ENCODE measurements around the gene G6PD. TPM values are rescaled to one million over a fixed set of nuclear protein-coding genes. Genes with fewer than 3 reads are reported as not detected.
"Not testable (repeated sequence)": the region's sequence is repeated elsewhere in the genome, so short reads cannot be mapped to it uniquely, and the experiment has no call there.

The G6PD gene
- total RNA-seq, 1 experiment from 2014 or later, result 112 TPM

DNA sequence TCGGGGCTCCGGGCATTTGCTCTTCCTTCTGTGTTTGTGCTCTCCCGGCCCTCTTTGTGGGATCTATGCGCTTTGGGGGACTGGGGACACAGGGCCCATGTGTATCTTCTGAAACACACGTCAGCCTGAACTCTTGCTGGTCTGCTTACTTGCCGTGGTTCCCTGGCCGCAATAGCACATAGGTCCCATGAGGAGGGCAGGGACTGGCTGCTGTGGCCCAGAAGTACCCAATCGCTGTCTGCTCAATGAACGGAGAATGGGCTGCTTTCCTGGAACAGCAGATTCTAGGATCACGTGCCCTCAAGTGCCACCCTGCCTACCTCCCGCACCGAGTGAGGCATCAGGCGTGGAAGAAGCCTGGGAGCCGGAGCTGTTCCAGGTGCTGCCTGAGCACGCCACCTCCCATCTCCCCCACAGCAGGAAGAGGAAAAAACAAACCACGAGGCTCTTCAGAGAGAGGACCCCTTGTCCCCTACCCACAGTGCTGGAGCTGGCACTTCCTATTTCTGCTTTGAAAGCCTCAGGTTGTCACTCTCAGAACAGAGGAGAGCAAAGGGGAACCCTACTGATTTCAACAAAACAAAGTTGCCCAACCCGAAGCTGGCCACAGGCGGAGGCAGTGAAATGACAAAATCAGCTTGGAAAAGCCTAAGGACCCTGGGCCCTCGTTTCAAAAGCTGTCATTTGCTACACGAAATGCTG is 3.8 kb downstream of the G6PD start:
- DNase-seq (ENCODE audit: low spot score), result no peak

DNA sequence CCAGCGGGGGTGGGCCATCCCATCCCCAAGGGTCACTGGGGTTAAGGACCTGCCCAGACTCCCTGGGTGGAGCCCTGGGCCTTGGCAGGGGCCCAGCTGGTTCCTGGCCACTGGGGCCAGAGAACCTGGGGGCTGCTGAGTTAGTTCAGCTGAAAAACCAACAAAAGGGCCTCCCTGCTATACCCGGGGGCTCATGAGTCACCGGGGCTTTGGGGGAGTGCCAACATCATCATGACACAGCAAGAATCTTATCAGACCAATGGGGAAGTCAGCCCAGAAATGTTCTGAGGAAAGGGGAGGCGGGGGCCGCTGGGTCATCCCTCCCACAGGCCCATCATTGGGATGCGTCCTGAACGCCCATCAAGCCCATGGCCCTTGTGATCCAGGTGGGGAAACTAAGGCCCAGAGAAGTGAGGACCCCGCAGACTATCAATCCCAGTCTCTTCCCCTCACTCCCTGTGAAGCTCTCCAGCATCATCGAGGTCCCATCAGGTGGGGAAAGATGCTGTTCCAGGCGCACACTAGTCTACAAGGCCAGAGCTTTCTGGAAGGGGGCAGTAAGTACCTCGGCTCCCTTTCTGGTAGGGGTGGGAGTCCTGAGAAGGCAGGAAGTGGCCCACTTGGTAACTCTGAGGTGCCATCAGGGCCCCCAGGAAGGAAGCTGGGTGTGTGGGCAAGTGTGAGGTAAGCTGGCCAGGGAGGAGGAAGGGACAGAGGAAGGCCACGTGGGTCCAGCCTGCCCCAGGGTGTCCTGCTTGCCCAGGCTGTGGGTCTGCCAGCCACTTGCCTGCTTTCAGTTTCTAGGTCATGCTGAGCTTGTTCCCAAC is 4.5 kb downstream of the G6PD start:
- peak; percentile 97 for DNase-seq (ENCODE audit: low spot score)

DNA sequence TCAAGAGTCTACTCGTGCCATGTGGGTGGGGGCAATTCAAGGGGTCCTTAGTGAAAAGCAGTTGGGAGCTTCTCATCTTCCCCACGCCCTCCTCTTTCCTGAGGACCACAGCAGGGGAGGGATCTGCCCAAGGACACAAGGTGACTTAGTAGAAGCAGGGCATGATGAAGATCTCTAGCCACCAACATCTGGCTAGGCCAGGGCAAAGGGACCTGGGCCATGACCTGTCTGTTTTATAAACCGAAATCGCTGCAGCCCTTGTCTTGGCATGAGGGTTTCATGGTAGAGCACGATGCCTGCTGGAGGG is 5.1 kb downstream of the G6PD start:
- DNase-seq (ENCODE audit: low spot score), result no peak

DNA sequence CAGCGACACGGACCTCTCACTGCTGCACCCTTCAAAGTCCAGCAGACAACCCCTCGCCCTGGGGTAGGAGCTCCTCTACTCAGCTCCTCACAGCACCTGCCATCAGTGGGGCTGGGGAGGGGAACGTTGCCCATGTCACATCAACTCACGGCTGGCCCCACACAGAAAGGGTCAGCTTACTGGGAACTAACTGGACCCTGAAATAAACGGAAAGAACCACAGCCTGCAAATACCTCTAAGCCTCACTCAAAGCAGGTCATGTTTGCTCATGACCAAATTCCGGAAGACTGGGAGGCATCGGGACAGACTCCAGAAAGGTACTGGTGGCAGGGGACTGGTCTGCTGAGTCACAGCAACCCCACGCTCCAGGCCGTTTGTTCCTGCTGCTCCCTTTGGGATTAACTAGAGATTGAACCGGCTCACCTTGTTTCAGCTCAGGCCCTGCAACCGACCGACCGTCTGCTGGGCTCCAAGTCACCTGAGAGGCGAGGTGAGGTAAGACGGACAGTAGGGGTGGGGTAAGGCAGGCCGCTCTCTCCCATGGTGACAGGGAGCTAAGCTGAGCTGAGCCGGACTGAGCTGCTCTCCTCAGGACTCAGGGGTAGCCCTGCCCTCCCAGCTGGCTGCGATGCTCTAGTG is 5.6 kb downstream of the G6PD start:
- DNase-seq (ENCODE audit: low spot score), result peak; percentile 81

DNA sequence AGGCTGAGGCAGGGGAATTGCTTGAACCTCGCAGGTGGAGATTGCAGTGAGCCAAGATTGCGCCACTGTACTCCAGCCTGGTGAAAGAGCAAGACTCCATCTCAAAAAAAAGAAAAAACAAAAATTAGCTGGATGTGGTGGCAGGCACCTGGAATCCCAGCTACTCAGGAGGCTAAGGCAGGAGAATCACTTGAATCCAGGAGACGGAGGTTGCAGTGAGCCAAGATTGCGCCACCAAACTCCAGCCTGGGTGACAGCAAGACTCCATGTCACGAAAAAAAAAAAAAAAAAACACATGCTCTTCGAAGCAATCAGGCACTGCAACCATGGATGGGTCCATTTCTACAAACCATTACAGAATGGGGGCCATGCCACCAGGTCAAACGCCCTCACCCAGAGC is 6.3 kb downstream of the G6PD start:
- DNase-seq (ENCODE audit: low spot score), result not testable (repeated sequence)

DNA sequence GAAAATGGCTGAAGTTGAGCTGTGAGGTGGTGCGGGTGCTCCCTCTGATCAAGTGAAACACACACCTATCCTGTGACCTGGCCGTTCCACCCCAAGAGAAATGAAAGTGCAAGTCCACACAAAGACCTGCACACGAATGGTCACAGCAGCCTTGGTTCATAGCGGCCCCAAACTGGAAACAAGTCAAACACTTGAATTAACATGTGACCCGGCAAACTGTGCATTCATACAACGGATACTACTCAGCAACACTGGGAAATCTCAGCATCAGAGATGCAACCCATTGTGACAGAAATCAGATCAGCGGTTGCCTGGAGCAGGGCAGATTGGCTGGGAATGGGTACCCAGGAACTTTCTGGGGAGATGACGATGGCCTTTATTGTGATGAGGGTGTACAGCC is 7.6 kb downstream of the G6PD start:
- DNase-seq (ENCODE audit: low spot score), result no peak

DNA sequence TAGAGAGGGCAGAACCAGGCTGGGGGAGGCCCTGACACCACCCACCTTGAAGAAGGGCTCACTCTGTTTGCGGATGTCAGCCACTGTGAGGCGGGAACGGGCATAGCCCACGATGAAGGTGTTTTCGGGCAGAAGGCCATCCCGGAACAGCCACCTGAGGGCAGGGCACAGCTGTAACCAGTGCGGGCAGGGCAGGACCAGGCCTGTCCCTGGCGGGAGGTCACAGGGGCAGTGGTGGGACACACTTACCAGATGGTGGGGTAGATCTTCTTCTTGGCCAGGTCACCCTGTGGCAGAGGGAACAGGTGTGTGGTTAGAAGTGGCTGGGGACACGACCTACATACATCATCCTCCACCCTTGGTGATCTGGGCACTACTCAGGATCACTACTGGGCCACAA is 10.8 kb downstream of the G6PD start:
- DNase-seq (ENCODE audit: low spot score), result no peak

DNA sequence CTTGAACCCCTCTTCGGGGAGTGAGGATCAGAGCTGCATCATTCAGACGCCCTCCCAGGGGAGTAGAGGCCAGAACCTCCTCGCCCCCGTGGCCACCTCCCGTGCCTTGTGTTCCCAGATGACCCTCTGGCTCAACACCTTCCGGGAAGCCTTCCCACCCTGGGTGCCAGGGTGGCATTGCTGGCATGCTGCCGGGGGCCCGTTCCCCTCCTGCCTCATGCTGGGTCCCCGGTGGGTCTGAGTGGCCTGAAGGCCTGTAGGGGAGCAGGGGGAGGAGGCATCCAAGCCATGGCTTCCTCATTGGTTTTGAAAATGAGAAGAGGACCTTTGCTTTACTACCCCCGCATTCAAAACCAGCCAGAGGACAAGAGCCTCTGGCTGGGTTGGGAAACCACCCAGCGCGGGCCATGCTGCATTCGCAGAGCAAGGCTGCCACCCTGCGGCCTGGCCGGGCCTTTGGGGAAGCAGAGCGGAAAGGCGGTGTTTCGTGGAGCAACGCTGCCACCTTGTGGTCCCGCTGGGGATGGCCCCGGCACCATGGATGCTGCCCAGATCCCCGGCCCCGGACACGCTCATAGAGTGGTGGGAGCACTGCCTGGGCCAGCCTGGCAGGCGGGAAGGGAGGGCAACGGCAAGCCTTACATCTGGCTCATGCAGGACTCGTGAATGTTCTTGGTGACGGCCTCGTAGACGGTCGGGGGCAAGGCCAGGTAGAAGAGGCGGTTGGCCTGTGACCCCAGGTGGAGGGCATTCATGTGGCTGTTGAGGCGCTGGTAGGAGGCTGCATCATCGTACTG is 11.9 kb downstream of the G6PD start:
- peak; percentile 76 for DNase-seq (ENCODE audit: low spot score)

DNA sequence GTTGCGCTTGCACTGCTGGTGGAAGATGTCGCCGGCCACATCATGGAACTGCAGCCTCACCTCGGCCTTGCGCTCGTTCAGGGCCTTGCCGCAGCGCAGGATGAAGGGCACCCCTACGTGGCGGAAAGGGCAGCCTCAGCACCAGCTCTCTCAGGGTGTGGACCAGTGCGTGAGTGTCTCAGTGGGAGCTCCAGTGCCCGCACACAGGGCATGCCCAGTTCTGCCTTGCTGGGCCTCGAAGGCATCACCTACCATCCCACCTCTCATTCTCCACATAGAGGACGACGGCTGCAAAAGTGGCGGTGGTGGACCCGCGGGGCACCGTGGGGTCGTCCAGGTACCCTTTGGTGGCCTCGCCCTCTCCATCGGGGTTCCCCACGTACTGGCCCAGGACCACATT is 14.0 kb downstream of the G6PD start:
- DNase-seq (ENCODE audit: low spot score), result no peak

DNA sequence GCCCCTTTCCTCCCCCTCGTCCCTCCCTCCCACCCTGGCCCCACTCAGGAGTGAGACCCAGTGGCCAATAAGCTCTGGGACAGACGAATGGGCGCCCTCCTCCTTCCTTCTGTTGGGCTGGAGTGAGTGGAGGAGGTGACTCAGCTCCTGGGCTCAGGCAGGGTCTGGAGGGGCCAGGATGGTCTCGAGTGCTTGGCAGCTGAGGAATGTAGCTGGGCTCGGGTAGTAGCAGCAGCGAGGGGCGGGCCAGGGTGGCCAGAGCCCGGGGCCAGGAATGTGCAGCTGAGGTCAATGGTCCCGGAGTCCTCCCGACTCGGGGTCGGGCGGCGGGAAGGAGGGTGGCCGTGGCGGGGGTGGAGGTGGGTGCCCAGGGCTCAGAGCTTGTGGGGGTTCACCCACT is 15.0 kb downstream of the G6PD start:
- DNase-seq (ENCODE audit: low spot score), result peak; percentile 86

DNA sequence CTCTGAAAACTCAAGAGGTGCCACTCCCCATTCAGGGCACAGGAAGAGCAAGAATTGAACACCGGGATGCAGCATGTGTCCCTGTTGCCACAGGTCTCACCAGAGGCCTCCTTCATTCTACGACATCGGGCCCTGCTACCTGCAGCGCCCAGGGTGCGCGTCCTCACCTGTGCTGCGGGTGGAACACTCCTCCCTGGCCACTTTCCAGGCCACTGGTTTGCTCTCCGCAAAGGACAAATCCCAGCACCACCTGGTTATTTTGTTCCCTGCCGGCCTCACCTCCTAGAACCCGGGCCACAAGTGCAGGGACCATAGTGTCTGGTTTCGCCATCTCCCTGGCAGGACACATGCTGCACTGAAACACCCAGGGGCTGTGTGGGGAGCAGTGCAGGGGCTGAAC is 16.4 kb downstream of the G6PD start:
- no peak for DNase-seq (ENCODE audit: low spot score)

DNA sequence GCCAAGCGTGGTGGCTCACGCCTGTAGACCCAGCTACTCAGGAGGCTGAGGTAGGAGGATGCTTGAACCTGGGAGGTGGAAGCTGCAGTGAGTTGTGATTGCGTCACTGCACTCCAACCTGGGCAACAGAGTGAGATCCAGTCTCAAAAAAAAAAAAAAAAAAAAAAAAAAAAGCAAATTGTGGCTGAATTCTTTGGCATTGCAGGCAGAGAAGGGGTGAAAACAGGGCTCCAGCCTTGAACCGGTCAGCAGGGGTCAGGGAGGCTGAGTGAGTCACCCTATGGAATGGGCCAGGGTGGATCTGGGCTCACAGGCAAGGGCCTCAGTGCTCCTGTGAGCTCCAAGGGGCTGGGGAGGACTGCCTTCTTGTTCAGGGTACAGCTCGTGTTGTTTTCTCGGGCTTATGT is 17.4 kb downstream of the G6PD start:
- peak; percentile 45 for DNase-seq (ENCODE audit: low spot score)

DNA sequence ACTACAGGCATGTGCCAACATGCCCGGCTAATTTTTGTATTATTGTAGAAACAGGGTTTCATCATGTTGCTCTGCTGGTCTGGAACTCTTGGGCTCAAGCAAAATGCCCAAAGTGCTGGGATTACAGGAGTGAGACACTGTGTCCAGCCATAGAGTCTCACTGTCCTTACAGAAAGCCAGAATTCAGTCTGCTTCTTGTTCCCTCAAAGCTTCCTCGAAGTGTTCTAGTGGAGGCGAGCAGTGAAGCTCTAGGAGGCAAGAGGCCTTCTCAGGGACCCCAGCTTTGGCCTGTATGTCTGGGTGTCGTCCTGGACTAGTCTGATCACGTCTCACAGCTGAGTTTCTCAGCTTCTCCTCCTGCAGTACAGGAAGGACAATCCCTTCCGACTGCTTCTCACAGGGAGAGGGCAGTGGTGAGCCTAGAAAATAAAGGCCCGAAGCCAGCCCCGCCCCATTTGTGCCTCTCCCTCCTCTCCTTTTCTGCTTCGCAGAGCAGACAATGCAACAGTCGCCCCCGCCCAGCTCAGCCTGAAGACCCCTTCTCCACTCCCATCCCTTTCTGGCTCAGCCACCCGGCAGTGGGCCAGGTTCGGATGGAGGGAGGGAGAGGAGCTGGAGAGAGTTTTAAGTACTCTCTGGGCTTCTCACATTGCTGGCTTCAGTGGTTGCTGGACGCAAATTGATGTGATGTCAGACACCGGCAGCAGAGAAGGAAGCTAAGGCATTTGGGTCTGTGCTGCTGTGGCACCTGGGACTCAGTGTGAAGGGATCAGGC is 19.6 kb downstream of the G6PD start:
- peak; percentile 85 for DNase-seq (ENCODE audit: low spot score)

DNA sequence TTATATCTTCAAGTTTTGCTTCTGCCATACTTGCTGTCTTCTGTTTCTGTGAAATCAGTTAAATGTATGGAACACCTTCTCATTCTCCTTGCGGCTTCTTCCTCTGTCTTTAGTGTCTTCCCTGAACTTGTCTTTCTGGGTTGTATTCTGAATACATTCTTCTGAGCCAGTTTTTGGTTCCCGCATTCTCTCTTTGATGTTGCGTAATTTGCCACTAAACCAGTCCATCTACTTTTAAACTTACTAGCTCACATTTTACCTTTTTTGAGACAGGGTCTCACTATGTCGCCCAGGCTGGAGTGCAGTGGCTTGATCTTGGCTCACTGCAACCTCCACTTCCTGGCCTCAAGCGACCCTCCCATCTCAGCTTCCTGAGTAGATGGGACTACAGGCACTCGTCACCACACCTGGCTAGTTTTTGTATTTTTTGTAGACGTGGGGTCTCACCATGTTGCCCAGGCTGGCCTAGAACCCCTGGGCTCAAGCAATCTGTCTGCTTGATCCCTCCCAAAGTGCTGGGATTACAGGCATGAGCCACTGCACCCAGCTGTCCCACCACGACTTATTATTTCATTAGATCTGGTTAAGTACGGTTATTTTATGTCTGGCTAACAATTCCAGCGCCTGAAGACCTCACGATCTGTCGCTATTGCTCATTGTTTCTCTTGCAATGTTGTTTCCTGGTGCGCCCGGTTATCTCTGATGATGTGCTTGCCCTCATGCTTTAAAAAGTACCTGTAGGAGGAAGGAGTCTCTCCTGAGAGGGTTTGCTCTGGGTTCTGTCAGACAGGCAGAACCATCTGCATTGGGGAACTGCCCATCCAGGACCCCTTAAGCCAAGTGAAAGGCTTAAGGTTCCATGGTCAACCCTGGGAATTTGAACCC is 20.8 kb downstream of the G6PD start:
- no peak for DNase-seq (ENCODE audit: low spot score)

DNA sequence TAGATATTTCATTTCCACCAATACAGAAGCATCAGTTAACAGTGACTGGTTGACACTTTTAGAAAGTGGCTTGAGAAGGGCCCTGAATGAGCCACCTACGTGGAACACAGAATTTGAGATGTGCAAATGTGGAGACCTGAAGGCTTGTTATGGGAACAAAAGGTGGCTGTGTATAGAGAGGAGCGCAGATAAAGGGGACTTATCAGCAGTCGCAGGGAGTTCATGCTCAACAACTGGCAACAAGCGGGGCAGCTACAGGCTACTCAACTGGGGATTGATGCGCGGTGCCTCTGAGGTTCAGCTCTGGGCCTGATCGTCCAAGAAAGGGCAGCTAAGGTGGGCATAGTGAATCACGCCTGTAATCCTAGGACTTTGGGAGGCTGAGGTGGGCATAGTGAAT is 27.3 kb downstream of the G6PD start:
- no peak for DNase-seq (ENCODE audit: low spot score)

DNA sequence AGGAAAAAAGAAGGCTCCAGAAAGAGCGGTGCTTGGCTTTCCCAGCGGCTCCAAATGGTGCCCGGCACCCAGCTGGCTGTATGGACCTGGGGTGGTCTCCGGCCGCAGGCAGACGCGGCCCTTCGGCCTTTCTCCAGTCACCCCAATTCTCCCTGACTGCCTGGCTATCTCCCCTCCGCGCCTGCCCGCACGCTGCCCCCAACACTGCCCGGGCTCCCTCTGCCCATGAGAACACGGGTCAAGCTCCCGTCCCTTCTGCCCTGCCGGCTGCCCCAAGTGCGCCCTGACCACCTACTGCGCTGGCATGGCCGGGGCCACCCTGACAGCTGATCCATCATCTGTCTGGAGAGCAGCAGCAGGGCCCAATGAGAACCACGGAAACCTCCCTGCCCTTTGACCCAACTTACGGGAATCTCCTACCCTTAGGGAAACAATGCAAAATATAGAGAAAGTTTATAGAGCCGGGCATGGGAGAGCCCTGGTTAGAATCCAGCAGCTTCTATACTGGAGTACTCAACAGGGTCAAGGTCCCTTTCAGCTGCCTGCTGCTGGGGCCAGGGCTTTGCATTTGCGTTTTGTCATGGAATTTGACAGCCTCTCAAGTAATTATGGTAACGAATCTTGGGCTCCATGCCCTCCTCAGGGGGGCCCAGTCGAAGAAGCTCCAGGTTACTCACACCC is 29.4 kb downstream of the G6PD start:
- DNase-seq (ENCODE audit: low spot score), result no peak

DNA sequence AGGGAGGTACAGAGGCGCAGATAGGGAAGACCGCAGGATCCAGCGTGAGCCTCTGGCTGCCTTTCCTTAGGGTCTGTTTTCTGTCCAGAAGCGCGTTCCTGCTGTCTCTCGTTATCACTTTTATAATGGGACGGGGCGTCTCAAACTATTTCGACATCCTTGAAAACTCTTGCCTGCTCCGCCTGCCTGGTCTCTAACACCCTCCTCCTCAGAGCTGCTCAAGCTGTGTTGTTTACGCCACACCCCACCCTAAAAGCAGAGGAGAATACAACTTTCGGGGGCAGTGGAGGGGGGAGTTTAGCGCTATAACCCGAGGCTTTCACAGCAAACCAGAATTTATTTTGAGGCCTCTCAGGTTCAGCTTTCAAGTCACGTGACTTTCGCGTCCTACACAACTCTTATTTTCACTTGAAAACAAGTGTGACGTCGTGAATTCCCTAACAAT is 30.0 kb downstream of the G6PD start:
- no peak for DNase-seq (ENCODE audit: low spot score)

DNA sequence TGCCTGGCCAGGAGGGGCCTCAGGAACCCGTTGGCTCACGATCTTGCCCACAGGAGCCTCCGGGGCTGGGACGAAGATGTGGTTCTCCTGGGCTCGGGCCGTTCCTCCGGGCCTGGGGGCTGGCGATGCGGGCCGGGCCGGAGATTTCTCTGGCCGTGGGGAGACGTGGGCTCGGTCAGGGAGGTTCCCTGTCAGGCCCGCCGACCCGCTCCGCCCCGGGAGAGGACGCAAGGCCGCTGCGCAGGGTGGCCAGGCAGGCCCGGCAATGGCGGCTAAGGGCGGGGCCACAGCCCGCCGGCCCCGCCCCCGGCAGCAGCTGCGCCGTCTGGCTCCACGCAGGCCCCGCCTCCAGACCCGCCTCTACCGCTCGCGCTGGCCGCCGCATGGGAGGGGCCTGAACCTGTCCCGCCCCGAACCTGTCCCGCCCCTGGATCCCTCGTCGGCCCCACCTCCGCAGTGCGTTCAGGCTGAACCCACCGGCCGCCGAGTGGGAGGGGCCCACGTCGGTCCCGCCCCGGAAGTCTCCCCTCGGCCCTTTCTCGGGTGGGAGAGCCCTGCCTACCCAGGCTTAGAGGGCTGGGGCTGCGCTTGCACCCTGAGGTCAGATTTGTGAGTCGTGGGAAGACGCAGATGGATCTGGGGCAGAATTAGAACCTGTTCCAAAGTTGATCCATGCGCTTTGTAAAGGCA is 30.5 kb downstream of the G6PD start, which contains the start of gene FAM3A:
Gene FAM3A (minus strand): TSS at position 267 of the 690 bp plus-strand sequence. CDS start 460 bp downstream, outside the sequence.
- DNase-seq (ENCODE audit: low spot score), result peak; percentile 75

All from A172 (cell line).